Measurements from ENCODE around the gene CRABP2. TPM values are rescaled to one million over a fixed set of nuclear protein-coding genes. Genes with fewer than 3 reads are reported as not detected.

The CRABP2 gene
- total RNA-seq, 3 donors from 2014 or later: 4.2 to 61.6 (median 28.2) TPM

DNA sequence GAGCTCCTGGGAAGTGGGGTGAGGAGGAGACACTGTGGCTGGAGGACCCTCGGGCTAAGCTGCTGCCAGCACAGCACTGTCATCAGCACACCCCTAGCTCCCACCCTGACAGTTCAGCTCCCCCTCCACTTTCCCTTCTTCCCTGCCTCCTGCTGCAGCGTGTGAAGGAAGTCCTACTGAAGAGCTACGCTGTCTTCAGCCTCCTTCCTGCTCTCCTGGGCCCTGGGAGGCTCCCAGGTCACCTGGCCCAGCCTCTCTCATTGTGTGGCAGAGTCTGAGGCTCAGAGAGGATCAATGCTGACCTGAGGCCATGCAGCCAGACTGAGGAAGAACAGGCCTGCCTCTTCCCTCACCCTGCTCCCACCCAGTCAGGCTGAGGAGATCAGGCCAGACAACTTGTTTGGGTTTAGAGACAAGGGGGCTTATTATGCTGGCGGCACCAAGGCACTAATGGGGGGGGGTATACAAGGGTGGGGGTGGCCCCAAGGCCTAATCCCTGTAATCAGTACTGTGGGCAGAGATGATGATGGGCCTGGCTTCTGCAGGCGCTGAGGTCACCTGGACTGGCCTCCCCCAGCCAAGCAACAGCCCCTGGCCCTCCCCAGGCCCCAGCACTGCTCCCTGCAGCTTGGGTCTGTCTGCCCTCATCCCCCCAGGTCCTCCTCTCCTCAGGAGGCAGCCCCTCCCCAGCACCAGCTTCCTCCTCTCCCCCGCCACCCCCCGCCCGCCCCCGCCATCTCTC lies 37.2 kb downstream of the CRABP2 start:
- Histone ChIP-seq H3K27me3 (no peaks in the 10 kb centered on the region), H3K4me1 (peaks cover 17 to 19% of the 10 kb centered on the region in 2 donors), H3K27ac (peak overlapping the region; percentile 86 to 96), H3K4me3 (peak overlapping the region in 1 of 3 donors; percentile 15), H3K36me3 (no peaks in the 10 kb centered on the region), H3K9me3 (no peaks in the 10 kb centered on the region)
- DNase-seq (ENCODE audit: low spot score in 2 of 2): no peak
- intact Hi-C loops (cut with DNase I; ENCODE audit: low total_unique reads): loop anchor here (10.0 kb wide), 1 partner anchor 173 kb away; no protein-coding TSS in a partner anchor
- TF ChIP-seq, protein P1, sequence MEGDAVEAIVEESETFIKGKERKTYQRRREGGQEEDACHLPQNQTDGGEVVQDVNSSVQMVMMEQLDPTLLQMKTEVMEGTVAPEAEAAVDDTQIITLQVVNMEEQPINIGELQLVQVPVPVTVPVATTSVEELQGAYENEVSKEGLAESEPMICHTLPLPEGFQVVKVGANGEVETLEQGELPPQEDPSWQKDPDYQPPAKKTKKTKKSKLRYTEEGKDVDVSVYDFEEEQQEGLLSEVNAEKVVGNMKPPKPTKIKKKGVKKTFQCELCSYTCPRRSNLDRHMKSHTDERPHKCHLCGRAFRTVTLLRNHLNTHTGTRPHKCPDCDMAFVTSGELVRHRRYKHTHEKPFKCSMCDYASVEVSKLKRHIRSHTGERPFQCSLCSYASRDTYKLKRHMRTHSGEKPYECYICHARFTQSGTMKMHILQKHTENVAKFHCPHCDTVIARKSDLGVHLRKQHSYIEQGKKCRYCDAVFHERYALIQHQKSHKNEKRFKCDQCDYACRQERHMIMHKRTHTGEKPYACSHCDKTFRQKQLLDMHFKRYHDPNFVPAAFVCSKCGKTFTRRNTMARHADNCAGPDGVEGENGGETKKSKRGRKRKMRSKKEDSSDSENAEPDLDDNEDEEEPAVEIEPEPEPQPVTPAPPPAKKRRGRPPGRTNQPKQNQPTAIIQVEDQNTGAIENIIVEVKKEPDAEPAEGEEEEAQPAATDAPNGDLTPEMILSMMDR (IDR thresholded peaks at IDR 0.05): no peak
- TF ChIP-seq POLR2AphosphoS5 (IDR thresholded peaks at IDR 0.05) (no peak), POLR2A (IDR thresholded peaks at IDR 0.05) (no peak)

DNA sequence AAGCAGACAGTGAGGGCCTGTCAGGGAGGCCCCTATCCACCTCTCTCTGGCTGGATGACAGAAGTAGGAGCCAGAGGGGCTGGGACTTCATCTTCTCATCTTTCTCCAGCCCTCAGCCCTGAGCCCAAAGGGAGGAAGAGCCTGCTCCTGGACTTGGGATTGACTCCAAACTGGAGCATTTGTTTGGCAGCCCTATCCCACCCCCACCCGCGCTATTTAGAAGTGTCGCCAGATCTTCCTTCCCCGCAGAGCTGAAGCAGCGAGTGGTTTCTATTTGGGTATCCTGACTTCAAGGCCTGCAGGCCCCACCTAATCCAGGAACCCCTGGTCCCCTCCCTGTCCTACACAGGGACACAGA lies 37.8 kb downstream of the CRABP2 start:
- no peak for DNase-seq (ENCODE audit: low spot score in 2 of 2)
- H3K27ac ChIP-seq: peak overlapping the region; percentile 86 to 96
- no peak for TF ChIP-seq POLR2A (IDR thresholded peaks at IDR 0.05)
- TF ChIP-seq POLR2AphosphoS5 (IDR thresholded peaks at IDR 0.05): no peak
- TF ChIP-seq, protein P1 (IDR thresholded peaks at IDR 0.05): no peak
- H3K36me3 ChIP-seq: no peaks in the 10 kb centered on the region
- H3K27me3 ChIP-seq: no peaks in the 10 kb centered on the region
- intact Hi-C loops (cut with DNase I; ENCODE audit: low total_unique reads): loop anchor here (10.0 kb wide), 1 partner anchor 173 kb away; no protein-coding TSS in a partner anchor
- H3K9me3 ChIP-seq: no peaks in the 10 kb centered on the region
- H3K4me1 ChIP-seq: peaks cover 20 to 24% of the 10 kb centered on the region in 2 donors
- H3K4me3 ChIP-seq: peak overlapping the region in 1 of 3 donors; percentile 15

DNA sequence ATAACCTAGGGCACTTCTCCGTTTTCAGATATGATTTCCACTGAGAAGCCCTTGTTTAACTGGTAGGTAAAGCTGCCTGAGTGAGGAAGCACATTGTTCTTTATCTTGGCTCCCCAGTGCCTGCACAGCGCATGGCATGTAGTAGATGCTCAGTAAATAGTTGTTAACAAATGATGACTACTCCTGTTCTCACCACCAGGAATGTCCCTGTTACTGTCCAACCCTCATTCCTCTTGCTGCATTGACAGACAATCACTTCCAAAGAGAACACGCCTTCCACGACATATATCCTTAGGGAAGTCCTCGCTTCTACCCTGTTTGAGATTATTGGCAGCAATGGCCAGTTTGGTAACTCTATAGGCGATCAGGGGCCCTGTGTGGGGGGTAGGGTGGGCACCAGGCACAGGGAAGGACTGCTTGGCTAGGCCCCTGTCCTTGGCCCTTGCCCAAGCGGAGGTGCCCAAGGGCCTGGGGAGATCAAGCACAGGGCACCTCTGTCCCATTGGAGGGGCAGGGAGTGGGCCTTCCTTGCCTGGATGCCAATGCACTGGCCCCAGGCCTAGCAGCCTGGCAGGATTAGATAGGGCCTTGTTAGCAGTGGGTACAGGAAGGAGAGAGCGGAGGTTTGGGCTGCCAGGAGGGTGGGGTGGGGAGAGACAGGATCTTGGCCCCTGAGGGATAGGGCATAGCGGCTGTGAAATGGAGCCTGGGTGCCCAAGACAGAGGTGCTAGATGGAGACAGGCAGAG lies 38.3 kb downstream of the CRABP2 start:
- peak overlapping the region; percentile 86 to 96 for H3K27ac ChIP-seq
- H3K4me3 ChIP-seq: peak overlapping the region in 1 of 3 donors; percentile 15
- no peaks in the 10 kb centered on the region for H3K9me3 ChIP-seq
- no peaks in the 10 kb centered on the region for H3K27me3 ChIP-seq
- TF ChIP-seq POLR2A (IDR thresholded peaks at IDR 0.05) (no peak), POLR2AphosphoS5 (IDR thresholded peaks at IDR 0.05) (no peak)
- TF ChIP-seq, protein P1 (IDR thresholded peaks at IDR 0.05): no peak
- DNase-seq (ENCODE audit: low spot score in 2 of 2): no peak
- H3K4me1 ChIP-seq: peaks cover 23 to 29% of the 10 kb centered on the region in 2 donors
- intact Hi-C loops (cut with DNase I; ENCODE audit: low total_unique reads): loop anchor here (10.0 kb wide), 1 partner anchor 172 kb away; no protein-coding TSS in a partner anchor
- H3K36me3 ChIP-seq: no peaks in the 10 kb centered on the region

DNA sequence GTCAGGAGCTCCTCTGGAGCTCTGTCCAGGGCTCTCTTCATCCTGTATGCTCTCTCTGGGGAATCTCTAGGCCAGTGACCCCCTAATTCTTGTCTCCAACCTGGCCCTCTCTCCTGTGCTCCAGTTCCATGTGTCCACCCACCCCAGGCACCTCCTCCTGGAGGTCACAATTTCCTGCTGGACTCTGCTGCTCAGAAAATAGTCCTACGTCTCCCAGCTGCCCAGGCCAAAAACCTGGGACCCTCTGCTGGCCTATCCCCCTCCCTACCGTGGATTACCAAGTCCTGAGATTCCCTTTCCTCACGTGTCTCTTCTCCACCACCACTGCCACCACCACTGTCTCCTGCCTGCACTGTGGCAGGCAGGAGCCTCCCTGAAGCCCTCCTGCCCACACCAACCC lies 39.8 kb downstream of the CRABP2 start:
- peak overlapping the region; percentile 85 to 86 for H3K27ac ChIP-seq
- intact Hi-C loops (cut with DNase I; ENCODE audit: low total_unique reads): loop anchor here (10.0 kb wide), 1 partner anchor 171 kb away; no protein-coding TSS in a partner anchor
- DNase-seq (ENCODE audit: low spot score in 2 of 2): no peak
- no peaks in the 10 kb centered on the region for H3K9me3 ChIP-seq
- no peaks in the 10 kb centered on the region for H3K27me3 ChIP-seq
- TF ChIP-seq POLR2A (IDR thresholded peaks at IDR 0.05): no peak
- TF ChIP-seq POLR2AphosphoS5 (IDR thresholded peaks at IDR 0.05): no peak
- TF ChIP-seq, protein P1 (IDR thresholded peaks at IDR 0.05): no peak
- peaks cover 28 to 40% of the 10 kb centered on the region in 2 donors for H3K4me1 ChIP-seq
- H3K4me3 ChIP-seq: no peak overlapping the region
- no peaks in the 10 kb centered on the region for H3K36me3 ChIP-seq
